GM19468 (cell line): ENCODE results near the gene SLC7A14.

Source experiments
- ATAC-seq: cut with Tn5 transposase; IDR thresholded peaks from one replicate; pipeline ENCODE4 v1.9.1; 2021; ENCODE audit warnings: mild to moderate bottlenecking, moderate library complexity, moderate number of reproducible peaks; ENCODE audit not compliant: unreplicated experiment; ENCODE audit errors: extremely low read depth

Gene SLC7A14

GRCh38 chr3:170502297-170502696 is 83.6 kb downstream of the SLC7A14 start:
- no peak for ATAC-seq

GRCh38 chr3:170500995-170501394 is 84.9 kb downstream of the SLC7A14 start:
- ATAC-seq, result no peak

- no peak for ATAC-seq
Observed at GRCh38 chr3:170500462-170500861, 85.4 kb downstream of the SLC7A14 start.

GRCh38 chr3:170499562-170500156 is 86.2 kb downstream of the SLC7A14 start:
- ATAC-seq, result no peak

GRCh38 chr3:170497207-170498095 is 88.4 kb downstream of the SLC7A14 start:
- no peak for ATAC-seq

- no peak for ATAC-seq
Observed at GRCh38 chr3:170496868-170497140, 89.1 kb downstream of the SLC7A14 start.

- ATAC-seq, result no peak
Observed at GRCh38 chr3:170496026-170496867, 89.6 kb downstream of the SLC7A14 start.

- ATAC-seq, result no peak
Observed at GRCh38 chr3:170494766-170495165, 91.1 kb downstream of the SLC7A14 start.

- ATAC-seq, result no peak
Observed at GRCh38 chr3:170493712-170494182, 92.1 kb downstream of the SLC7A14 start.

- ATAC-seq, result no peak
Observed at GRCh38 chr3:170491901-170492300, 94.0 kb downstream of the SLC7A14 start.

GRCh38 chr3:170490828-170491560 is 94.9 kb downstream of the SLC7A14 start:
- ATAC-seq, result no peak

- no peak for ATAC-seq
Observed at GRCh38 chr3:170488802-170489201, 97.1 kb downstream of the SLC7A14 start.

- ATAC-seq, result no peak
Observed at GRCh38 chr3:170487031-170487430, 98.8 kb downstream of the SLC7A14 start.

- ATAC-seq, result no peak
Observed at GRCh38 chr3:170486398-170486797, 99.5 kb downstream of the SLC7A14 start.

GRCh38 chr3:170485696-170486095 is 100.2 kb downstream of the SLC7A14 start:
- no peak for ATAC-seq

GRCh38 chr3:170485294-170485693 is 100.6 kb downstream of the SLC7A14 start:
- ATAC-seq, result no peak

- ATAC-seq, result no peak
Observed at GRCh38 chr3:170484869-170485268, 101.0 kb downstream of the SLC7A14 start.

- ATAC-seq, result no peak
Observed at GRCh38 chr3:170483485-170484262, 102.2 kb downstream of the SLC7A14 start.

- no peak for ATAC-seq
Observed at GRCh38 chr3:170482199-170482598, 103.7 kb downstream of the SLC7A14 start.
